GM10266 (cell line): ENCODE data around the gene TCEANC.

Experiments used
- DNase-seq: peaks from one replicate; pipeline ENCODE4 v3.0.0; 2012; ENCODE audit errors: extremely low spot score
- CTCF ChIP-seq: IDR thresholded peaks from 2 replicates; pipeline ENCODE4 v1.5.1; 2012; ENCODE audit warnings: mild to moderate bottlenecking, low read depth; ENCODE audit not compliant: control insufficient read depth, insufficient read depth; ENCODE audit errors: missing control alignments

Gene TCEANC

DNA sequence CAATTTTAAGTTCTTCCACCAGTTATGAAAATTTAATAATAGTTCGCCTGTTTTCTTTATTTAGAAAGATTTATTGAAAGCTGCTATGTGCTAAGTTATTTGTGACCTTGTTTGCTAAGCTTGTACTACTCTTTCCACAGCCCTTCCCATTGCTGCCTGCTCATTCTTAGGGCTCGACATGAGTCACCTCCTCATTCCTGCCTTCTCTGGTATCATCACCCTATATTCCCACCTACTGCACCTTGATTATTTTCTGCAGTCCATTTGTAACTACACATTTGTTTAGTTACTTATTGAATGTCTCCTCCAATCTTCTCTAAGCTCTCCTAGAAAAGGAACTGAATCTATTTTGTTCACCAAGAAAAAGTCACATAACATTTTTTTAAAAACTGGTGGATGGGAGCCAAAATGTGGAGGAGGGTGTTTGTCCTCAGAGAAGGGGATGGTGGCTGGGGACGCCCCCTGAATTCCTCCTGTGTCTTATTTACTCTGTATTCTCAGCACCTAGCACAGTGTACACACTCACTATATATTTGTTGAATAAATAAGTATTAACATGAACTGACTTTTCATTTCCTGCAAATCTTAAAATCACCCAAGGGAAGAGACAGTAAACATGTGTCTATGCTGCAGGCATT lies 32.3 kb downstream of the TCEANC start:
- TF ChIP-seq CTCF: no peak
- DNase-seq: no peak

GRCh38 chrX:13687203-13687602 lies 34.3 kb downstream of the TCEANC start:
- no peak for TF ChIP-seq CTCF
- no peak for DNase-seq

GRCh38 chrX:13688384-13688957 lies 35.5 kb downstream of the TCEANC start:
- TF ChIP-seq CTCF: no peak
- DNase-seq: no peak

DNA sequence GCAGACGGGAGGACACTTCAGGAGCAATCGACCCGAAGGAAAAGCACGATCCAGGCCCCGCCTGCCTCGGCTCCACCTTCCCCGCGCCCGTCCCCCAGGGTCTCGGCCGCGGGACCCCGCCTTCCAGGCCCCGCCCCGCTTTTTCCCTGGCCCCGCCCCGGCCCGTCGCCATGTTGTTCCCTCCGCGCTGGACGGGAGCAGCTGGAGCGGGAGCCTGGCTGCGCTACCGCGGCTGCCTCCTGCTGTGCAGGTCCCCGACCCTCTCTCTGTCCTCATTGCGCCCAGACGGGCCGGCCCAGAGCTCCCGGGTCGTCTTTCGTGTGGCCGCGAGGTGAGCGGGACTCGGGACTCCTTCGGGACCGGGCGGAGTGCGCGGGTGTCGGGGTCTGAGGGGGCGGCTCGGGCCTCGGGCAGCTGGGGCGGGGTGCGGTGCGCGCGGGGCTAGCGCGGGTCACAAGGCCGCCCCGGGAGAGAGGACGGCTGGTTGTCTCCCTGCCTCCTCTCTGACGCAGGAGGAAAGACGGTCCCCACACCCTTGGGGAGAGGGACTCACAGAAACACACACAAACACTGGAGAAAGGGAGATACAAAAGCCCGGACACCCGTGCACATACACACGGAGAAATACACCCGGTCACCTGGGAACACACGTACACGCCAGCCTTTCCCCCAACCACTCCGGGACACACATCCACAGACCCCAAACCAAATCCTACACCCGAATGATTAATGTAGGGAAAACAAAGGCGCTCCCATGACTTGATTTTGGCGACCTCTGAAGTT lies 36.2 kb downstream of the TCEANC start, which contains the start of gene RAB9A:
Gene RAB9A, plus strand, starts transcription at position 171 of the 783 bp plus-strand sequence. CDS start 19,619 bp downstream, outside the sequence.
- no peak for TF ChIP-seq CTCF
- DNase-seq: peak; percentile 79

DNA sequence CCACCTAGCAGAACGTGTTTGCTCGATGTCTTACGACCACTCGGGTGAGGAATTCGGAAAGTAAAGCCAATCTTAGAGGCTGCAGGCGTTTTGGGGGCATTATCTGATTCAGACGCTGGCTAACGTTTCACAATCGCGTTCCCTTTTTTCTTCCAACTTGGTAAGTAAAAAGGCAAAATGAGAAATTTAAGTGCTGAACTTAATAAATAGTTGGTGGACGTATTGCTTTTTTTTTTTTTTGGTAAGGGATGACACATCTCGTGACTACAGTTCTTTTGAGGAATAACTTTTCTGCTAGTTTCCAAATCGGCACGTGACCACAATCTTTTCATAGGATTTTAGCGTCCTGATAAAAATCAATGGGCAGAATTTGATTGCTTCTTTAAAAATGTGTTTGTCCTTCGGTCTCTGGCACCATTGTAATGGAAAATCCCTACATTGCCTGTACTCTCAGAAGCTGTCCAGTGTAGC lies 36.8 kb downstream of the TCEANC start:
- no peak for TF ChIP-seq CTCF
- no peak for DNase-seq

DNA sequence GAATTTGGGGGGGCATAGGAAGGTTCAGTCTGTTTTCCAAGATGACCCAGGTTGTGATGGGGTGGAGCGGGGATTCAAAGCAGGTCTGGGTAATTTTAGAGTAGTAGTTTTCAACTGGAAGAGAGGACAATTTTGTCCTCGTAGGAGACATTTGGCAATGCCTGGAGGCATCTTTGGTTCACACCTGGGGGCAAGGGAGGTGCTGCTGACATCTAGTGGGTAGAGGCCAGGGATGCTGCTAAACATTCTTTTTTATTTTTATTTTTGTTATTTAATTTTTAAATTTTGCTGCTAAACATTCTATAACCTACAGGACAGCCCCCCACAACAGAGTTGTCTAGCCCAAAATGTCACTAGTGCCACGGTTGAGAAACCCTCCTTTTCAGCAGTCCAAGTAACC lies 37.9 kb downstream of the TCEANC start:
- no peak for DNase-seq
- peak; percentile 27 for TF ChIP-seq CTCF
